Renal pelvis (tissue), 4 donors: ENCODE results near the gene RTP1. TPM values are rescaled to one million over a fixed set of nuclear protein-coding genes. Genes with fewer than 3 reads are reported as not detected.
A peak's percentile ranks its signal among the peaks of the same experiment; 100 is the strongest.
"Not testable (repeated sequence)": the region's sequence is repeated elsewhere in the genome, so short reads cannot be mapped to it uniquely, and the experiment has no call there.

Source experiments
- DNase-seq: peaks from one replicate; pipeline ENCODE4 v3.0.0-alpha.2; 2013
- polyA plus RNA-seq, 3 donors: library from polyadenylated mRNA; unstranded; fragments of 120-200 nt; gene quantifications; one replicate each; pipeline ENCODE4 v1.2.1, GENCODE V29; 2013; ENCODE audit not compliant: insufficient read length in 3 of 3

Gene RTP1
- polyA plus RNA-seq, 3 donors = not detected

DNA sequence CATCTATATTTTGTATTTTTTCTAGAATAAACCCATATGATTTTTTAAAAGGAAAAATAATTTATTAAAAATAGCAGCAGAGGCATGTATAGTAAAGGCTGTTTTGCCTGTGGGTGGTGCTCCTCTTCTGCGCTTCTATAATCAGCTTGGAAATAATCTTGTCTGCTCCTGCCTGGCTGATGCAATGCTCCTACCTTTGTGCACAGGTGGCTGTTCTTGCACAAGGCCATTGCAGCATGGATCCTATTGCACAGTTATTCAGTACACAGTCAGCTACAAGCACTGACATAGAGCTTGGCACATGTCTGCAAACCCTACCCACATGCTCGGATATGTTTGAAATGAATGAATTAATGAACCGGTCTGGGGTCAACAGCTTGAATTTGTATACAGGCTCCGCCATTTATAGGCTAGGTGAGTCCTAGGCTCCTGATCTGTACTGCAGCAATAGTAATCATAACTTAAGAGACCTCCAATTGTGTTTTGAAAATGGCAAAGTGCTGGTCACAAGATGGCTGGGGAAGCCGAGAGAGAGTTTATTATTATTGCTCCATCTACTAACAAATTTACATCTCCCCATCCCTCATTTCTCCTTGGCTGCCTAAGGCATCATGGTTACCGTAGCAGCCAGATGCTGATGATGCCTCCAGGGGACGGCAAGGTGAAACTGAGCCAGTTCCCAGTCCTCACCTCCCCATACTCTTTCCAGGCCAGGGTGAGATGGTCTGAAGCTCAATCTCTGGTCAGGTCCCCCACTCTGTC is 532 bp upstream of the RTP1 start:
- no peak for DNase-seq

DNA sequence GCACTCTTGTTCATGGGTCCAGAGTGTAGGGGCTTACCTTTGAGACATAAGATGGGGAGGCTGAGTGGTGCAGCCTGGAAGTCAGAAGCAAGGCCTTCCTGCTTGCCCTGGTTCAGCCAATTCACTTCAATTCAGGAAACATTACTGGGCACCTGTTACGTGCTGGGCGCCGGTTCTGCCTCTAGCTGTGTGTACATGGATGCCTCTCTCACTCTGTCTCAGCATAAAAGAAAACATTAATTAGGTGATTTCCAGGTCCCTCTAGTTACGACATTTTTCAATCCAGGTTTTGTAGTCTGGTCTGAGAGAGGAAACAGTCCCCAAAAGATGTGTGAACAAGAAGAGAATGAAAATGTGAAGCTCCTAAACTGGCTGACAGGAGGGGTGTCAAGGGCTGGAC is 1.2 kb downstream of the RTP1 start:
- no peak for DNase-seq

DNA sequence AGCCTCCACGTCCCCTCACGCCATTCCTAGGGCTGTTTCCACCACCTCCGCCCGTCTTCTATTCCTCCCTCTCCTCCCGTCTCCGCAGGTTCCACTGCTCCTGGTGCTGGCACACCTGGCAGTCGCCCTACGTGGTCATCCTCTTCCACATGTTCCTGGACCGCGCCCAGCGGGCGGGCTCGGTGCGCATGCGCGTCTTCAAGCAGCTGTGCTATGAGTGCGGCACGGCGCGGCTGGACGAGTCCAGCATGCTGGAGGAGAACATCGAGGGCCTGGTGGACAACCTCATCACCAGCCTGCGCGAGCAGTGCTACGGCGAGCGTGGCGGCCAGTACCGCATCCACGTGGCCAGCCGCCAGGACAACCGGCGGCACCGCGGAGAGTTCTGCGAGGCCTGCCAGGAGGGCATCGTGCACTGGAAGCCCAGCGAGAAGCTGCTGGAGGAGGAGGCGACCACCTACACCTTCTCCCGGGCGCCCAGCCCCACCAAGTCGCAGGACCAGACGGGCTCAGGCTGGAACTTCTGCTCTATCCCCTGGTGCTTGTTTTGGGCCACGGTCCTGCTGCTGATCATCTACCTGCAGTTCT is 2.3 kb downstream of the RTP1 start:
- not testable (repeated sequence) for DNase-seq

DNA sequence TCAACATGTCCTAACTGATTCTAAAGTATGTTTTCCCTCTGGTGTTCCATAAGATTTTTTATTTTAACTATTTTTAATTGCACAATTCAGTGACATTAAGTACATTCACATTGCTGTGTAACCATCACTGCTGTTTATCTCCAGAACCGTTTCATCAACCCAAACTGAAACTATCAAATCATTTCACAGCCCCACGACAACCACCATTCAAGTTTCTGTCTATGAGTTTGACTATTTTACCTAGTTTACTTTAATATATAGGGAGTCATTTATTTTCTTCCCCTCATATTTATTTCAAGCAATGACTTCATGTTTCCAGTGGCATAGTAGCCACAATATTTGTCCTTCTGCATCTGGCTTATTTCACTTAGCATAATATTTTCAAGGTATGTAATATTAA is 8.4 kb downstream of the RTP1 start:
- no peak for DNase-seq

DNA sequence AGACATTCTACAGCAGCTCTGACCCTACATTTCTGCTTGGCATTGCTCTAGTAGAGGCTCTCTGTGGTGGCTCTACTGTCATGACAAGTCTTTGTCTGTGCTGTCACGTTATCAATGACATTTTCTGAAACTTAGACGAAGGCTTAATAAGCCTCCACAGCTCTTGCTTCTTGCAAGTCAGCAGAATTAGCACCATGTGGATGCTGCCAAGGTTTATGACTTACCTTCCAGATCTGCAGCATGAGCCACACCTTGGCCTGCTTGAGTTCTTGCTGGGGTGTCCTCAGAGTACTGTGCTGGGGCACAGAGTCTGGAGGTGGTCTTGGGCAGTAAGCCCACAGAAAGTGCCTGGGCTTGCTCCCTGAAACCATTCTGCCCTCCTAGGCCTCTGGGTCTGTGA is 9.8 kb downstream of the RTP1 start:
- DNase-seq = no peak

DNA sequence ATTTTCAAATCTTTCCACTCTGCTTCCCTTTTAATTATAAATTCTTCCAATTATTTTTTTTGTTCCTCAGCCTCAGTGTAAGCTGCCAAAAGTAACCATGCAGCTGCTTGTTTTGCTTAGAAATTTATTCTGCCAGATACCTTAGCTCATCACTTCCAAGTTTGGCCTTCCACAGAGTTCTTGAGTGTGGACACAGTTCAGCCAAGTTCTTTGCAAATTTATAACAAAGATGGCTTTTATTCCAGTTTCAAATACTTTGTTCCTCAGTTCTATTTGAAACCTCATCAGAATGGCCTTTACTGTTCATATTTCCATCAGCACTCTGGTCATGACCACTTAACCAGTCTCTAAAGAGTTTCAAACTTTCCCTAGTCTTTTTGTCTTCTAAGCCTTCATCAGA is 10.3 kb downstream of the RTP1 start:
- DNase-seq = no peak

DNA sequence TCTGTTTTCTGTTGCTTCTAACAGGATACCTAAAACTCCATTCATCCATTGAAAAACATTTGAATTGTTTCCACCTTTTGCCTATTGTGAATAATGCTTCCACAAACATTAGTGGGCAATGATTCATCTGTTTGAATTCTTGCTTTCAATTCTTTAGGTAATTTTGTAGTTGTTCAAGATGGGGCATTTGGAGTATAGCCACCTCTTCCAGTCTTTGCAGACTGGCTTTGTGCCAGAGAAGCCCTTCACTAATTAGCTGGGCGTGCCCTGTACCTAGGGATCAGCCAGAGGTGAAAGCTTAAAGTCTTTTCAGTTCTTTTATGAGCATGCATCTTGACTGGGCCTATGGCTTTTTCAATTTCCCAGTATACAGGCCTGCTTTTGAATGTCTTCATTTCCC is 10.9 kb downstream of the RTP1 start:
- DNase-seq = no peak

DNA sequence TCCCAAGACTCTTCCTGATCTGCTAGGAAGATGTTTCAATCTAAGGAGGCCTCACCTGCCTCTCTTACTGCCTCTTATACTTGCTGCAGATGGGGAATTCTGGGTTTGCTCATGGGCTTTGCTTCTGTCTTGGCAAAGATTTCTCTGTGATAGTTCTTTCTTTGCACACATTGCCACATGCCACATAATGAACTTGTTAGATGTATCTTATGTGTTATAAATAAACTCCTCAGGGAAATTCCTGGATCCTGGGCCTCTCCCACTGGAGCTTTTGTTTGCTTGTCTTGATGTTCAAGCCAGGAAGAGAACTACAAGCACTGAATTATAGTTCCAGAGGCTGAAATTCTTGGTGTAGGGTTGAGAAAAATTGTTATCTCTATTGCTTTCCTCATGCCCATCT is 12.2 kb downstream of the RTP1 start:
- no peak for DNase-seq

DNA sequence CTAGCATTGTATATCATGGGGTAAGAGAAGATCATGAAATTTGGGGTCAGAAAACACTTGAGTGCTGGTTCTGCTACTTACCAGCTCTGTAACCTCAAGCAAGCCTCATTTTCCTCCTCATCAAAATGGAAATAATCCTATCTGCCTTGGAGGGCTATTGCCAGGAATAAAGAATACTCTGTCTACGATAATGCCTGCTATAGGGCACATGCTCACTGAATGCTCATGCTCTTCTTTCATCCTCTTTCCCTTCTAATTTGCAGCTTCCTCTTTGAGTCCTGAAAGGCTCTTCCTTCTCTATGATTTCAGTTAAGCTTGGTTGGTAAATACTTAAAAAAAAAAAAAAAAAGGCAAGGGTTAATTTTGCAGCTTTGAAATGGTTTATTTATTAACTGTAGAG is 12.8 kb downstream of the RTP1 start:
- DNase-seq = no peak

DNA sequence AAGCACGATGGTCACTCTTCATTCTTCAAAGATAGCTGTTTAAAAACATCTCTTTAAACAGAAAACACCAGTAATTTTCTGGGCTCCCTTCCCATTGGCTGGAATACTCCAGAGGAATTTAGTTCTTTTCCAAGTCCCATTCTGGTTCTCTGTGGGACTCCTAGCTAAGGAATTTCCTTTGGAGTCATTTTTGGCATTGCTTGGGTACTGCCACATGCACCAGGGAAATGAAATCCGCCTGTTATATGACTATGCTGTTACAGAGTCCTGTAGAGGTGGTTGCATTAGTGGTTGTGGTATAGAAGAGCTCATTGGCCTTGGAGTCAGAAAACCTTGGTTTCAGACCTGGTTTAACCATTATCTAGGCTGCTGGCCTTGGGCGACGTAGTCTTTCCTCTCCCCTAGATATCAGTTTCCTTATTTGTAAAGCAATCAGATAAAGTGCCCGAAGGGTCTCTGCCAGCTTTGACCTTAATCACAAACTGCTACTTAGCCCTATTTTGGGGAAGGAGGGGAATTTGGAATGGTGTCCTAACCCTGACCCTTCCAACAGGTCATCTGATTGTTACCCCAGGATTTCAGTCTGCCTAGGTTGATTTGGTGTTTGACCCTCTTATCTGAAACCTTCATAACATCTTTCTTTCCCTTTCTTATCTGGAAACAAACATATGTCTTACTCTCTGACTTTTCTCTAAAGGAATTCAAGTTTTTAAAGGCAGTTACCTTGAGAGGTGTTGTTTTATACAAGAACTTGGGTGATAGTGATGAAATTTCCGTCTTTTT is 13.4 kb downstream of the RTP1 start:
- no peak for DNase-seq

DNA sequence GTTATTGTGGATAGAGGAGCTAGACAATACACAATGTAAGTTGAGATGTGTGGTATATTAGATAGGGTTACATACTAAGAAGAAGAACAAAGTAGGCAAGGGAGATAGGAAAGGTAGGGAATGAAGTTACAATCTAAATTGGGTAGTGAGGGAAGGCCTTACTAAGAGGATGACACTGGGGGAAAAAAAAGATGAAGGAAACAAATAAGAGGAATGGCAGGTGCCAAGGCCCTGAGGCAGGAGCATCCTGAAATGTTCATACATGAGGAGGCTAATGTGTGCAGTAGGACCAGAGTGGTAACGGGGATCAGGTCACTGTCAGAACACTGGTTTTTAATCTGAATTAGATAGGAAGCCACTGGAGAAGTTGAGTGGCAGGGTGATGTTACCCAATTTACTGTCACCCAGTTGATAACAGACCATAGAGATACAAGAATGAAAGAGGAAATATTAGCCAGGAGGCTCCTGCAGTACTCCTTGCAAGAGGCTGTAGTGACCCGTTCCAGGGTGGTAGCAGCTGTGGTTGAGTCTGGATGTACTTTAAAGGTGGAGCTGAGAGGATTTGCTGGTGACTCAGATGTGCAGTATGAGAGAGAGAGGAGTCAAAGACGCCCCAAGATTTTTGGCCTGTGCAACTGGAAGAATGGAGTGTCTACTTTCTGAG is 14.4 kb downstream of the RTP1 start:
- no peak for DNase-seq

DNA sequence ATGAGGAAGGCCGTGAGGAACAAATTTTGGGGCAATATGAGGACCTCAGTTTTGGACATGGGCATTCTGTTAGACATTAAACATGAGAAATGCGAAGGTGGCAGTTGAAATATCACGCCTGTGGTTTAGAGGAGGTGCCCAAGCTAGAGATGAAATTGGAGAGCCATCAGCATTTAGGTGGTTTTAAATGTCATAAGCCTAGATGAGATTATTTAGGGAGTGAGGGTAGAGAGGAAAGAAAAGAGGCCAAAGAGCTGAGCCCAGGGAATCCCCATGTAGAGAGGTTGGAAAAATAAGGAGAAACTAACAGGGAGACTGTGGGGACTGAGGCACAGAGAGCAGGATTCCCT is 14.9 kb downstream of the RTP1 start:
- DNase-seq = no peak

DNA sequence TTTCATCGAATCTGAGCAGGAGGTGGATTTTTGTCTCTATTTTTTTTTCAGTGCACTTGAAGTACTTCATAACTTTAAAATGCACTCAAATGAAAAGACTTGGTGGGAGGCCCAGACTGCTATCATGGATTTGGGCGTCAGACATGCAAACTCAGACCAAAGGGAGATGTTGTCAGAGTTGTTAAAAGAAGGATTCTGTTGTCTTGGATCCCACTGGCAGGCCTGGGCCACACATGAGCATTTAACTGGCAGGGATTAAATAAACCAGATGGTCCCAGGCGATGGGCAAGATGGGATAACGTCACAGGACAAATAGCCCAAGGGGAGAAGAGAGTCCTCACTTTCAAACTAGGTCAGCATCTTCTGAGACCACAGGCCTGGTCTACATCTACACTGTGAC is 15.4 kb downstream of the RTP1 start:
- DNase-seq = no peak

DNA sequence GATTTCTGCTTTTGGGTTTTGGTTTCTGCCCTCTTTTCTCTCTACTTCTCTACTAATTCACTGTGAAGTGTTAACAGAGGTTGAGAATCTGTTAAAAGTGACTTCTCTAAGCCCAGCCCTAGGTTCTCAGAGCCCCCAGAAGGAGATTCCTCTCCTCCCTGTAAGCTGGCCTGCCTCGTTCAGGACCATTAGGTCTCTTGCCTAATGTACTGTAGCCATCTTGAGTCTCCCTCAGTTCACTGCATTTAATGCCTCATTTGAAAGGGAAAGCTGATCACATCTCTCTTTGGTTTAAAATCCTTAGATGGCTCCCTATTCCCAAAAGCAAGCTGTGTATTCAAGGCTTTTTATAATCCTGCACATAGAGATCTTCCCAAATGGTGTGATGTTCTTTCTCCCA is 16.3 kb downstream of the RTP1 start:
- peak; percentile 50 for DNase-seq

DNA sequence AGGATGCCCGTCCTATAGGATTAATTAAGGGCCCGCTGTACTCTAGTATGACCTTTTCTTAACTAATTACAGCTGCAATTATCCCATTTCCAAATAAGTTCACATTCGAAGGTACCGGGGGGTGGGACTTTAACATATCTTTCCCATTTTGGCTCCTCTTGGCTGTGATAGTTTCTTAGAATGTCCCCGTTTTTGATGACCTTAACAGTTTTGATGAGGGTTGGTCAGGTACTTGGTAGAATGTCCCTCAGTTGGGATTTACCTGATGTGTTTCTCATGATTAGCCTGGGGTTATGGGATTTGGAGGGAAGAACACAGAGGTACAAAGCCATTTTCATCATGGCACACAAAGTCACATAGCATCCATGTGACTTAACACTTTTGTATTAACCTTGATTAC is 18.2 kb downstream of the RTP1 start:
- no peak for DNase-seq

DNA sequence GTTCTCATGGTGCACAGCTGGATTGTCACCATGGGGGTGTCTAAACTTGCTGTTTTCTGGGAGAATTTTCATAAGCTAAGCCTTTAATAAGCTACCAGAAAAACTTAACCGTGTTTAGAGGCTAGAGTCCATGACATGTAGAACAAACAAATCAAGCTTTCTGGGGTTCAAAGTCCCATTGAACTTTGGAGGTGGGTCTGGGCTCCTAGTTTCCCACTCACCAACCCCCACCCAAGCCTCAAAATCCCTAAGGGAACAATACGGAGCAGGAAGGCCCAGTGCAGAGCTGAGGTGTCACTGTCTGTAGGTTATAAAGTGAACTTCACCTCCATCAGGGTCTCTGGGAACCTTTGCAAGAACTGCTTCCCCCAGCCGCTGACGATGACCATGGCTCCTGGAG is 25.5 kb downstream of the RTP1 start:
- no peak for DNase-seq

DNA sequence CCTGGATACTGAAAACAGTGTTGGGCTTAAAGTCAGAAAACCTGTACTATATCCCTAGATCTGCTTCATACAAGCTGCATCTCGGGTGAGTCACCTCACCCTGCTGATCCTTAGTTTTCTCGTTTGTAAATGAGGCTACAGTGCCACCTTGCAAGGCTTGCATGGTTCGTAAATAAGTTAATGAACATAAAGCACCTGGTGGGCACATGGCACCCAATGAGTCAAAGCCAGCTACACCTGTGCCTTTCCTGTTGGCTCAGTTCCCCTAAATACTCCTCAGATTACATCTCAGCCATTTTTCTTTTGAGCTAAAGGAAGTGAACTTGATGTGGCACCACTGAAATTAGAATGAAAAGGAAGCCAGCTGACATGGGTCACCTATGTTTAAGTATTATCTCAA is 26.5 kb downstream of the RTP1 start:
- DNase-seq = peak; percentile 24

DNA sequence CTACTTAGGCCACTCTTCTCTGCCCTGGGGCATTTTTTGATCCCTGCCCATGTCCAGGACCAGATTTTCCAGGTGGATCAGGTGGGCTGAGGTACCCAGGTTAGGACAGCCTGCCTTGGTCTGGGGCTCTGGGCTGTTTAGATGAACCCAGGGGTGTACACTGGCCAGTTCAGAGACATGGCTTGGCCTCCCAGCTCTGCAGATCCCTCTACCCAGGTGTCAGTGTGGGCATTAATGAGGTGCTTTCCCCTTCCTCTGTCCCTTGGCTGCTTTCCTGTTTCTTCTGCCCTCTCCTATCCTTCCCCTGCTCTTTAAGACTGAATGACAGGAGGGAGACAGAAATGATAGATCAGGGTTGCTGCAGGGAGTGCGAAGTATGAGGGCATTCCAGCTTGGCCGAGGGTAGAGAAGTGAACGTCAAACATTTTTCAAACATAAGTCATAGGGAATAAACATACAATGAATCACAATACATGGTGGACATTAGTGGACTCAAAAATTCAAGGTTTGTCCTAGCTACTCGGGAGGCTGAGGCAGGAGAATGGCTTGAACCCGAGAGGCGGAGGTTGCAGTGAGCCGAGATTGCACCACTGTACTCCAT is 30.5 kb downstream of the RTP1 start:
- DNase-seq = no peak

DNA sequence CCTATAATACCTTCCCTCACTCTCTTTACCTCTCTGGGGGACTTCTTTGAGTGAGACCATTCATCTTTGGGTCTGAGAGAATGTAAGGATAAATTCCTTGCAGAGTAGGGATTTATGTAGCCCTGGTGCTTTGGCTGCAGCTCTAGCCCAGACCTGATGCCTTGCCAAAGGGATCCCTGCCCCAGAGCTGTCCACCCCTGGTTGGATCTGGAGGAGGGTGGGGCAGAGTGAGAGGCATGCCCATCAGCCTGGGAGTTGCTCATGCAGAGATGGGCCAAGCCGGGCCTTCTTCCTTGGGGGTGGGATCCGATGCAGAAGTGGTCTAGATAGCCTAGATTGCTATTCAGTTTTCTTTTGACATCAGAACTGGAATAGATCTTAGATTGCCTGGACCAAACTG is 31.5 kb downstream of the RTP1 start:
- no peak for DNase-seq

DNA sequence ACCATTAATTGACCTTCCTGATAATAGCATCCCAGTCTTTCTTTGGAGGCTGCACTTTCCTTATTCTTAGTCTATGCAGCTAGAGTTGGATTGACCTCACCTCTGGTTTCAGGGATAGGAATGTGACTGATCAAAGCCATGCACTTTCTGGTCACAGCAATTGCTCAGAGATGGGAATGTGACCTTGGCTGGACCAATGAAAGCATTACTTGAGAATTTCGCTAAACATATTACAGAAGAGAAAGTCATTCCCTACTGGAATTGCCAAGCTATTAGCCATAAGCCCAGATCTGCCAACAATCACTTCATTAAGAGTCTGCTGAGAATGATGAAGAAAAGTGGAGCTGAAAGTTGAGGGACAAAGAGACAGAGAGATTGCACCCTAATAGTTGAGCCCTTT is 32.7 kb downstream of the RTP1 start:
- DNase-seq = no peak

DNA sequence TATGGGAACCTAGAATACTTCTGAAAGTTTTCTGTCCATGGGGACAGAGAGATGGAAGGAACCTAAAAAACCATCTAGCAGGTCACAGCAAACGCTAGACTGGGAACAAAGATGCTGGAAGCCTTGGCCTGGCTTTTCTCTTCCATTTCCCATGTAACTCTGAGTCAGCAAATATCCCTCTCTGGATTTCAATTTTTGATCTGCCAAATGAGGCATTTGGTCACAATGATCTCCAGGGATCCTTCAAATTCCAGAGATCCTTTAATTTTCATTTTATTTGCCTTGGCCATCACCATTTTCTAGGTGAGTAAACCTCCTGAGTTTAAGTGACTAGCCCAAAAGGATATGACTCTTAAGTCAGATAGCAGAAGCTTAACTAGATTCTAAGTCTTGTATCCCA is 39.7 kb downstream of the RTP1 start:
- DNase-seq = no peak

DNA sequence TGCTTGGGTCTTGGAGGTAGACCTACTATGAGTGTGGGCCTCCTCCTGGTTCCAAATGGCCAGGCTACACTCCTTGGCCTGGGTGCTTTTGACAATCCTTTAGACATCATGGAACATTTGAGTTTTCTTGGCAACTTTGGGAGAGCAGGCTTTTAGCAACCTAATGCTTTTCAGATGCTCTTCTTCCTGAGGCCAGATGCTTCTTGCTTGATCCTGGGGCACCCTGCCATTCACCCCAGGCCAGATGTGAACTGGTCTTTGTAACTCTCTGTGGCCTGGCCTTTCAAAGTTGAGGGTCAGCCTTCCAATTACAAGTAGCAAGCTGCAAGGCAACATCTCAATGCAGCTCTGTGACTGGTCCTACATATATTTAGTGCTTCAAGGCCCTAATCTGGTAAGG is 40.5 kb downstream of the RTP1 start:
- no peak for DNase-seq

DNA sequence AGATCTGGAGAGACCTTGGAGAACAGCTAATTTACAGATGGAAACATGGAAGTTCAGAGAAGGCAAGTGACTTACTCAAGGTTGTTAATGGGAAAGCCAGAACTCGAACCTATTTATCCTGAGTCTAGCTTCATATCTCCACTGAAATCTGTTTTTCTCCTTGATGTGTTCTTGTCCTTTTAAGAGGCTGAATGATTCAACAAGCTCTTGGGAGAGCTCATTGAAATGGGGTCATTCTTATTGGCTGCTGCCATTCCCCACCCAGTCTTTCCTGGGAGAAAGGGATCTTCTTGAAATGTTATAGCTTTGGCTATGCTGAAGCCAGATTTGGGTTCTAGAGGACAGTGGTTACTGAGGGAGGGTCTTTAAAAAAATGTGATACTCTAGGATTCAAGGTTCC is 41.0 kb downstream of the RTP1 start:
- DNase-seq = no peak
